Ovary (tissue), 9 donors: ENCODE measurements around the gene CHKB. TPM values are rescaled to one million over a fixed set of nuclear protein-coding genes. Genes with fewer than 3 reads are reported as not detected.

Source experiments
- DNase-seq, 5 donors: peaks; one replicate each; pipeline ENCODE4 v3.0.0-alpha.2; 2019 to 2020
- H3K27ac ChIP-seq, 2 donors: fragments of 200-600 bp; one replicate each; pipeline versions ENCODE4 v1.5.1 to v1.8.0; 2019 to 2022
- H3K27me3 ChIP-seq: fragments of 200-600 bp; one replicate; pipeline ENCODE4 v1.8.0; 2022
- H3K36me3 ChIP-seq: fragments of 200-600 bp; sonication (generic); one replicate; pipeline ENCODE4 v1.5.1; 2019
- H3K4me1 ChIP-seq: one replicate; pipeline ENCODE4 v1.8.1; 2013; ENCODE audit warnings: mild to moderate bottlenecking, moderate library complexity; ENCODE audit not compliant: insufficient read depth
- H3K4me3 ChIP-seq: fragments of 200-600 bp; sonication (generic); one replicate; pipeline ENCODE4 v1.5.1; 2017
- H3K9me3 ChIP-seq, 2 donors: fragments of 200-600 bp in 1 of 2; sonication (generic) in 1 of 2; one replicate each; pipeline versions ENCODE4 v1.5.1 to v1.8.1; 2013 to 2019; ENCODE audit warnings: mild to moderate bottlenecking in 1 of 2, moderate library complexity in 1 of 2
- EP300 ChIP-seq: sonication (generic); formaldehyde crosslinking; IDR thresholded peaks from one replicate; pipeline ENCODE4 v1.6.1; 2017; ENCODE audit warnings: antibody characterized with exemption
- POLR2A ChIP-seq: fragments of 450-650 bp; IDR thresholded peaks from one replicate; pipeline ENCODE4 v1.6.1; 2017; ENCODE audit warnings: antibody characterized with exemption, mild to moderate bottlenecking, moderate library complexity
- WGBS, 3 donors: extraction: QIAGEN DNeasy Blood & Tissue Kit in 1 of 3; methylation state at CpG; one replicate each; pipeline versions ENCODE4 v1.1.5 to v1.1.7; 2013 to 2017; 5-methylcytosine and 5-hydroxymethylcytosine counted together
- intact Hi-C, 4 donors: fragments of 100-400 bp; cut with DNase I; formaldehyde crosslinking; loops; one replicate each; pipeline versions ENCODE4 v1.11.0 to v1.15.1; 2022 to 2023
- polyA plus RNA-seq, 2 donors: library from polyadenylated mRNA; stranded (reverse); fragments of 200-250 nt in 1 of 2; fragments of 350-450 nt in 1 of 2; fragmentation: Illumina TruSeq in 1 of 2; extraction: RNeasy Lipid Tissue Mini Kit (QIAGEN cat#74804) in 1 of 2; gene quantifications; one replicate each; pipeline ENCODE4 v1.2.3, GENCODE V29; 2013 to 2014
- total RNA-seq, 7 donors: library from RNA; depleted of rRNA in 2 of 7; stranded (reverse); fragments of >200 nt in 2 of 7; fragmentation: NEBNext Ultra II Directional in 3 of 7; extraction: Animal tissue kit (Norgen Biotek cat#: 25700) in 3 of 7; gene quantifications; one replicate each; pipeline versions ENCODE4 v1.1.0 to v1.2.4, GENCODE V29; 2016 to 2023
- TF ChIP-seq, protein P1 (sequence below), 3 donors: fragments of 450-650 bp in 2 of 3; fragments of 200-600 bp in 1 of 3; IDR thresholded peaks; one replicate each; pipeline versions ENCODE4 v1.5.1 to v1.8.0; 2016 to 2022; ENCODE audit warnings: antibody characterized with exemption in 3 of 3, mild to moderate bottlenecking in 1 of 3
- donor health status: DM: no; HTN: no; CAD: no; lungs with moderate emphysema.
- donor health status: DM: no; HTN: no; CAD: no.
- donor health status: Bipolar disorder and iron deficiency.
- donor health status: DM: yes; HTN: yes; CAD: no.
- donor health status: DM: no; HTN: no; CAD: no.
- donor health status: DM: yes; HTN: yes; CAD: no.

CHKB gene
- total and polyA plus RNA-seq, 9 donors = 34.9 to 73.2 (median 47.9) TPM

DNA sequence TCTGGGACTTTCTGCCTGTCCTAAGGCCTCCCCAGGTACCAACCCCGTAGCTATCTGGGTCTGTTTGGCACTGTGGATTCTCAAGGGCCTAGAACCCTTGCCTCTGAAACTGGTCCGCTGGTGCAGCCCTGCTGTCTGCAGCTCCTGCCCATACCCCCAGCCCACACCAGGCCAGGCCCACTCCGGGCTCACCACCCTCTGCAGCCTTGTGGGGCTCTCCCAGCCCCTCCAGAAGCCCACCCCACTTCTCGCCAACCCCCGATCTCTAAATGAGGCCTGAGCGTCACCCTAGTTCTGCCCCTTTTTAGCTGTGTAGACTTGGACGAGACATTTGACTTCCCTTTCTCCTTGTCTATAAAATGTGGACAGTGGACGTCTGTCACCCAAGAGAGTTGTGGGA is 32.3 kb downstream of the CHKB start:
- H3K9me3 ChIP-seq = no peaks in the 10 kb centered on the region
- no peak overlapping the region for H3K4me3 ChIP-seq
- no peaks in the 10 kb centered on the region for H3K36me3 ChIP-seq
- TF ChIP-seq EP300 (no peak), POLR2A (no peak)
- TF ChIP-seq, protein P1, sequence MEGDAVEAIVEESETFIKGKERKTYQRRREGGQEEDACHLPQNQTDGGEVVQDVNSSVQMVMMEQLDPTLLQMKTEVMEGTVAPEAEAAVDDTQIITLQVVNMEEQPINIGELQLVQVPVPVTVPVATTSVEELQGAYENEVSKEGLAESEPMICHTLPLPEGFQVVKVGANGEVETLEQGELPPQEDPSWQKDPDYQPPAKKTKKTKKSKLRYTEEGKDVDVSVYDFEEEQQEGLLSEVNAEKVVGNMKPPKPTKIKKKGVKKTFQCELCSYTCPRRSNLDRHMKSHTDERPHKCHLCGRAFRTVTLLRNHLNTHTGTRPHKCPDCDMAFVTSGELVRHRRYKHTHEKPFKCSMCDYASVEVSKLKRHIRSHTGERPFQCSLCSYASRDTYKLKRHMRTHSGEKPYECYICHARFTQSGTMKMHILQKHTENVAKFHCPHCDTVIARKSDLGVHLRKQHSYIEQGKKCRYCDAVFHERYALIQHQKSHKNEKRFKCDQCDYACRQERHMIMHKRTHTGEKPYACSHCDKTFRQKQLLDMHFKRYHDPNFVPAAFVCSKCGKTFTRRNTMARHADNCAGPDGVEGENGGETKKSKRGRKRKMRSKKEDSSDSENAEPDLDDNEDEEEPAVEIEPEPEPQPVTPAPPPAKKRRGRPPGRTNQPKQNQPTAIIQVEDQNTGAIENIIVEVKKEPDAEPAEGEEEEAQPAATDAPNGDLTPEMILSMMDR (IDR thresholded peaks at IDR 0.05) = no peak
- intact Hi-C loops = no loop called here
- no peaks in the 10 kb centered on the region for H3K4me1 ChIP-seq
- no peak overlapping the region for H3K27ac ChIP-seq
- H3K27me3 ChIP-seq = peaks cover 2% of the 10 kb centered on the region
- 80 to 88% (median 87%) methylated on average over 8 of the region's 8 CpGs for whole genome bisulfite sequencing, 3 donors
- no peak for DNase-seq

DNA sequence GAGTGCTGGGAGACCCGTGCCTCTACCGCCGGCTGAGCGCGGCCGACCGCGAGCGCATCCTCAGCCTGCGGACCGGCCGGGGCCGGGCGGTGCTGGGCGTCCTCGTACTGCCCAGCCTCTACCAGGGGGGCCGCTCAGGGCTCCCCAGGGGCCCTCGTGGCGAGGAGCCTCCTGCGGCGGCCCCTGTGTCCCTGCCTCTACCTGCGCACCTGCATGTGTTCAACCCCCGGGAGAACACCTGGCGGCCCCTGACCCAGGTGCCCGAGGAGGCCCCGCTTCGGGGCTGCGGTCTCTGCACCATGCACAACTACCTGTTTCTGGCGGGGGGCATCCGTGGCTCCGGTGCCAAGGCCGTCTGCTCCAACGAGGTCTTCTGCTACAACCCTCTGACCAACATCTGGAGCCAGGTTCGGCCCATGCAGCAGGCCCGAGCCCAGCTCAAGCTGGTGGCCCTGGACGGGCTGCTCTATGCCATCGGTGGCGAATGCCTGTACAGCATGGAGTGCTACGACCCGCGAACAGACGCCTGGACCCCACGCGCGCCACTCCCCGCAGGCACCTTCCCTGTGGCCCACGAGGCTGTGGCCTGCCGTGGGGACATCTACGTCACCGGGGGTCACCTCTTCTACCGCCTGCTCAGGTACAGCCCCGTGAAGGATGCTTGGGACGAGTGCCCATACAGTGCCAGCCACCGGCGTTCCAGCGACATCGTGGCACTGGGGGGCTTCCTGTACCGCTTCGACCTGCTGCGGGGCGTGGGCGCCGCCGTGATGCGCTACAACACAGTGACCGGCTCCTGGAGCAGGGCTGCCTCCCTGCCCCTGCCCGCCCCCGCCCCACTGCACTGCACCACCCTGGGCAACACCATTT is 33.5 kb downstream of the CHKB start:
- intact Hi-C loops = no loop called here
- Histone ChIP-seq H3K4me3 (no peak overlapping the region), H3K27ac (no peak overlapping the region), H3K27me3 (peaks cover 7% of the 10 kb centered on the region), H3K36me3 (no peaks in the 10 kb centered on the region), H3K4me1 (no peaks in the 10 kb centered on the region), H3K9me3 (no peaks in the 10 kb centered on the region)
- DNase-seq = no peak
- TF ChIP-seq, protein P1 (IDR thresholded peaks at IDR 0.05) = no peak
- no peak for TF ChIP-seq POLR2A
- no peak for TF ChIP-seq EP300
- WGBS, 3 donors = 61 to 70% (median 69%) methylated on average over 51 to 68 of the region's 68 CpGs

DNA sequence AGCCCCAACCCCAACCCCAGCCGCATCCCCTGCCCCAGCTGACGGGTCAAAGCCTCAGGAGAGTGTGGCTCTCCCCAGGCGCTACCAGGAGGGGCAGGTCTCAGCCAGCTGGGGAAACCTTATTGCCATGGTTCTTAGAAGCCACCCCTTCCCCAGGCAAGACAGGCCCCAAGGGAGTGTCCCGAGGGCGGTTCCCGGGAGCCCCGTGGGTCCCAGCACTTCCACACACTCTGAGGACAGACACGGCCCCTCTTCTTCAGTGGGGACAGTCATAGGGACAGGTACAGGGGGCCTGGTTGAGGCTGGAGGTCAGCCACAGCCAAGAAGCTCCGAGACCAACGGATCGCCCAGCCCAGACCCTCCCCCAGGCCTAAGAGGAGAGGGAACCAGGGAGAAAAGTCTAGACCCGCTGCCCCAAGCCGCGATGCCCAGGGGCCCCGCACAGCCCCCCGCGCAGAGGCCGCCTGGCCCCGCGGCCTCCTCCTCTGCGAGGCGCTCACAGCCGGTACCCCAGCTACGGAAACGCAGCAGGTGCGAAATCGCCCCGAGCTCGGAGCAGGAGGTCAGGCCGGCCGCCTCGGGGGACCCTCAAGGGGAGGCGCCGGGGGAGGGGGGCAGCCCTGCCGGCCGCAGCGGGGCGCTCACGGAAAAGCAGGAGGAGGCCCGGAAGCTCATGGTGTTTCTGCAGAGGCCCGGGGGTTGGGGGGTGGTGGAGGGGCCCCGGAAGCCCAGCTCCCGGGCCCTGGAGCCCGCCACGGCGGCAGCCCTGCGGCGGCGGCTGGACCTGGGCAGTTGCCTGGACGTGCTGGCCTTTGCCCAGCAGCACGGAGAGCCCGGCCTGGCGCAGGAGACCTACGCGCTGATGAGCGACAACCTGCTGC is 34.4 kb downstream of the CHKB start:
- 5 to 11% (median 6%) methylated on average over 43 to 56 of the region's 56 CpGs for whole genome bisulfite sequencing, 3 donors
- no peaks in the 10 kb centered on the region for H3K9me3 ChIP-seq
- no peaks in the 10 kb centered on the region for H3K4me1 ChIP-seq
- DNase-seq = no peak
- H3K4me3 ChIP-seq = no peak overlapping the region
- H3K27me3 ChIP-seq = peaks cover 7% of the 10 kb centered on the region
- H3K27ac ChIP-seq = no peak overlapping the region
- H3K36me3 ChIP-seq = no peaks in the 10 kb centered on the region
- intact Hi-C loops = no loop called here
- TF ChIP-seq, protein P1 (IDR thresholded peaks at IDR 0.05) = no peak
- TF ChIP-seq POLR2A = no peak

DNA sequence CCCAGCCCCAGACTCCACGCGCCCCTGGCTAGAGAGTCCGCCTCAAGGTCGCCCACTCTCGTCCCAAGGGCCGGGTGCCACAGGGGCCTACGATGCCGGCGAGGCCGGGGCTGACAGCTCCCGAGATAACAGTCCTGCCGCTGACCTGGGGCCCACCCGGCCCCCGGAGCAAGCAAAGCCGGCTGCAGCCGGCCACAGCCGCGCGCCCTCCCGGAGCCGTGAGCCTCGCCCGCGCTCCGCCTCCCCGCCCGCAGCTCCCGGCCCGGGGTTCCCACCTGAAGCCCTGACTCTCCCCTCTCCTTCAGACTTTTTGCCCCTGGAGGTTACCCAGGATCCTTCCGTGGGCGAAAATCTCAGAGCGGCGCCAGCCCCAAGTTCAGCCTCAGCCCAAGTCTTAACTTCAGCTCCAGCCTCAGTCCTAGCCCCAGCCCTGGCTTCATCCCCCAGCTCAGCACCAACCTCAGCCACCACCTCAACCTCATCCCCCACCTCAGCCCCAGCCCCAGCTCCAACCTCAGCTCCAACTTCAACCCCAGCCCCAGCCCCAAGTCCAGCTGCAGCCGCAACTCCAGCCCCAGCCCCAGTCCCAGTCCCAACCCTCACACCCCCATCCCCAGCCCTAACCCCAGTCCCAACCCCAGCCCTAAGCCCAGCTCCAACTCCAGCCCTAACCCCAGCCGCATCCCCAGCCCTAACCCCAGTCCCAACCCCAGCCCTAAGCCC is 35.2 kb downstream of the CHKB start:
- 9 to 14% (median 12%) methylated on average over 26 to 34 of the region's 35 CpGs for WGBS, 3 donors
- intact Hi-C loops = no loop called here
- Histone ChIP-seq H3K36me3 (no peaks in the 10 kb centered on the region), H3K9me3 (no peaks in the 10 kb centered on the region), H3K4me3 (no peak overlapping the region), H3K27me3 (peaks cover 7% of the 10 kb centered on the region), H3K4me1 (no peaks in the 10 kb centered on the region), H3K27ac (no peak overlapping the region)
- TF ChIP-seq, protein P1 (IDR thresholded peaks at IDR 0.05) = no peak
- no peak for TF ChIP-seq EP300
- no peak for TF ChIP-seq POLR2A
- DNase-seq = no peak
